ENCODE results near the gene SHOC1.
"Not testable (repeated sequence)": the region's sequence is repeated elsewhere in the genome, so short reads cannot be mapped to it uniquely, and the experiment has no call there.

The SHOC1 gene

GRCh38 chr9:111794835-111795556 lies at the start of gene SHOC1:
TSS of gene SHOC1 (minus strand) at chr9:111794937. CDS start at chr9:111791418, 3,519 bp downstream.
- DNase-seq = no peak

- DNase-seq = no peak
Observed at GRCh38 chr9:111843971-111844370, 49.2 kb upstream of the SHOC1 start.

- DNase-seq = no peak
Observed at GRCh38 chr9:111842313-111842712, 47.6 kb upstream of the SHOC1 start.

- no peak for DNase-seq
Observed at GRCh38 chr9:111840442-111840841, 45.7 kb upstream of the SHOC1 start.

DNA sequence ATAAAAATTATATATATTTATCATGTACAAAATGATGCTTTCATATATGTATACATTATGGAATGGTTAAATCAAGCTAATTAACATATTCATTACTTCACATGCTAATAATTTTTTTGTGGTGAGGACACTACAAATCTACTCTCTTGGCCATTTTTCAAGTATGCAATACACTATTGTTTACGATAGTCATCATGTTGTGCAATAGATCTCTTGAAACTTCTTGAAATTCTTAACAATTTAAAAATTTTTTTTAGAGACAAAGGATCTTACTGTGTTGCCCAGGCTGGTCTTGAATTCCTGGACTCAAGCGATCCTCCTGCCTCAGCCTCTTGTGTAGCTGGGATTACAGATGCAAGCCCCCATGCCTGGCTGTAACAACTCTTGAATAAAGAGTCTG lies 45.2 kb upstream of the SHOC1 start:
- no peak for DNase-seq

DNA sequence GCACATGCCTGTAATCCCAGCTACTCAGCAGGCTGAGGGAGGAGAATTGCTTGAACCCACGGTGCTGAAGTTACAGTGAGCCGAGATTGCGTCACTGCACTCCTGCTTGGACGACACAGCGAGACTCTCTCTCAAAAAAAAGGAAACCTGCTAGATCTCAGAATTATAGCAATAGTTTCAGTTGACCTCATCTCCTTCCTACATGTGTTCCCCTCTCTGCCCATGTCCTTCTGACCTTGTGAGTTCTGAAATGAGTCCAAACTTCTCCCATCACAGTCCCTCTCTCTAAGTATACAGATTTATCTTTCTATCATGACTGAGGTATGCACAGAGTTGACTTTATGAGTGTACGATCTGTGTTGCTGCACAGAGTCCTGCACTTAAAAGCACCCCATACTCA lies 44.6 kb upstream of the SHOC1 start:
- no peak for DNase-seq

DNA sequence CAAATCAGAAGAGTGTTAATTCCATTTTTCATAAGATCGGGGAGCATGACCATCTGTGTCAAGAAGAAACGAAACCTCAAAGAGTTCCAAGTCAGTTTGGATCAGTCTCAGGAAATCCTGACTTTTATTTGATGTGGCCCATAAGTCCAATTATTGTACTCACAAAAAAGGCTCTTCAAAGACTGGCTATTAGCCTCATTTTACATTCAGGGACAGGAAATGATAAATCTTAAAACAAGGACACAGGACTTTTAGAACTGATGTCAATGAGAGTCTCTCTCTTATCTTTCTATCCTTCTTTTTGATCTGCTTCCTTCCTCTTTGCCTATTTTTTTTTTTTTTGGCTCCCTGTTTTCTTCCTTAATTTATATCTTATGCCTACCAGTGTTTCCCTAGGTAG lies 43.7 kb upstream of the SHOC1 start:
- DNase-seq = no peak

DNA sequence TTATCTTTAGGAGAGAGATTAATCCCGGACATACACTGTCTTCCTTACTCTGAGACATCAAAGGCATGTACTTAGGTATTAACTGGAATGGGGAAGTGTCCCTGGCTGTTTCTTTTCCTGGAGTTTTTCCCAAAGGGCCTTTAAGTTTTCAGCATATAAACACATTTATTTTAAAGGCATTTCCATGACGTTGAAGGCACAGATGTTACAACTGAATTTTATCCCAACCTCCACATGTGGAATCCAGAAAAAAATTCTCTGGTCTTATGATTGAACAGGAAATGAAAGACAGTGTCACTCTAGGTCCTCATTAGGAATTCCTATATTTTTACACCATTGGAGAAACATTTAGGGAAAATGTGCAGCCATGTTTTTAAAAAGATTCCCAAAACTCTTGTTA lies 41.6 kb upstream of the SHOC1 start:
- no peak for DNase-seq

GRCh38 chr9:111833941-111834340 lies 39.2 kb upstream of the SHOC1 start:
- no peak for DNase-seq

GRCh38 chr9:111832449-111832848 lies 37.7 kb upstream of the SHOC1 start:
- no peak for DNase-seq

DNA sequence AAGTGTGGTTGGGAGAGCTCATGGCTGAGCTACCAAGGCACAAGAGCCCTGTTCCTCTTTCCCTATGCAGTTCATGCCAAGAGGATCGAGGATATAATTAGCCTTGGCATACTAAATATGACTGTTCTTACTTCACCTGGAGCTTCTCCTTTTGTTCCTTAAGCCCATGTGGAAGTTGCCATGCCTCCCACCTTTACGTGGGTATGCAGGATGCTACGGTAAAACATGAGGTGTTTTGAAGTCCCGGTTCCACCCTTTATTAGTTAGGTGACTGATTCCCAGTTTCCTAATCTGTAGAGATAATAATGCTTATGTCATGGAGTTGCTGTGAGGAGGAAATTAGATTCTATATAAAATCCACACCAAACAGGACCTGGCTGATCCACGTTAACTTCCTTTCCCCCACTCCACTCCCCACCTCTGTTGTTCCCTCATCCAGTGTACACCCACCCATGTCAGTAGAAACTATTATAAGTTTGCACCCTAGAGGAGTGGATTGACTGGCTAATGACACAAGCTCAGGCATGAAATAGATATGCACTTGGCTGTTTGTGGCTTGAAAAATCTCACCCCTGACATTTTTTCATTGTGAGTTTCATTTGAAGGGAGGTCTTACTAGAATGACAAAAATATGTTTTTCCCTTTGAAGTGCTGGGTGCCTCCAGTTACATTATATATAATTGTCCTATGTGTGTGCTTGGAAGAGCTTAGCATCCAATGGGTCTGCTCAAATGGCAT lies 36.8 kb upstream of the SHOC1 start:
- DNase-seq = no peak

DNA sequence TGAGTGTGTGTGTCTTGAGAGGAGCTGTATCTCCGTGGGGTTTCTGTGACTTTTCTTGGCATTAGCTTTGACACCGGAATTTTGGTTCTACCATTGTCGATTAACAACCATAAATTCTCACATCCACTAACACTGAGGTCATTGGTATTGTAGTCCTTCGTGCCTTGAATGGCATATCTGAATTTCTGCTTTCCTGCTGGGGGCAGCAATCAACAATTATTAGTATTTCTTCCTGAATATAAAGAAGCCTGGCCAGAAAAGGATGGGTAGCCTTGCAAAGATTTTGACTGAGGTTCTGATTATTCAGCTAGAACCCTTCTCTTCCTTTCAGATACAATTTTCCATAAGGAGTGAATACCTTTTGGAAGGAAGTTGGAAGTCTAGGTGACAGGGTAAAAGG lies 33.5 kb upstream of the SHOC1 start:
- no peak for DNase-seq

DNA sequence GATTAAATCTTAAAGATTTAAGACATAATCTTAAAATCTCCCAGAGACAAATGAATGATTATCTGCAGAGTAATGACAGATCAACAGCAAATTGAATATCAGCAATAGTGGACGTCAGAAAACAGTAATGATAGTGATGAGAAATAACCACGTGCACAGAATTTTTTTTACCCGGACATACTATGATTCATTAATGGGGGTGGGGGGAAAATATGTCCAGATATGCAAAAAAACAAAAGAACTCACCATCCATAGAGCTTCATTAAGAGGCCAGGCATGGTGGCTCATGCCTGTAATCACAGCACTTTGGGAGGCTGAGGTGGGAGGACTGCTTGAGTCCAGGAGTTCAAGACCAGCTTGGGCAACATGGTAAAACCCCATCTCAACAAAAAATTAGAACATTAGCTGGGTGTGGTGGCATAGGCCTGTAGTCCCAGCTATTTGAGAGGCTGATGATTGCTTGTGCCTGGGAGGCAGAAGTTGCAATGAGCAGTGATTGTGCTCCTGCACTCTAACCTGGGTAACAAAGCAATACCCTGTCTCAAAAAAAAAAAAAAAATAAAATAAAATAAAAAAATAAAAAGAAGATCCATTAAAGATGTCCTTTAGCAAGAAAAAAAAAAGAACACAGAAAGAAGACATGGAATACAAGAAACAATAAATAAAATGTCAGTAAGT lies 30.9 kb upstream of the SHOC1 start:
- no peak for DNase-seq

DNA sequence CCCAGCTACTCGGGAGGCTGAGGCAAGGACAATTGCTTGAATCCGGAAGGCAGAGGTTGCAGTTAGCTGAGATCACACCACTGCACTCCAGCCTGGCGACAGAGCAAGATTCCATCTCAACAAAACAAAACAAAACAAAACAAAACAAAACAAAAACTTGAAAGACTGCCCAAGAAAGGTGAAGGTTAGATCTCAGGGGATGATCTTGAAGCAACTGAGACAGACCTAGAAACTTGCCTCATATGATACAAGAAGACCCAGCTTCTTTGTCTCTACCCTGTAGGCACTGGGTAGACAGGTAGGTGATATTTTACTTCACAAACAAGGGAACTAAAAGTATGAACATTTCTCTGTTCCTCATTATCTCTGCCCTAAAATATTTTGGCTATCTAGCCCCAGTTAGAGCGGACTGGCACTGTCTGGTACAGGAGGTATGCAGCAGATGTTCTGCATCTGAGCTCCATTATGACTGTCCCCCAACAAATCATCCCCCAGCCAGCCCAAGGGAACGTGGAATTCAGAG lies 26.3 kb upstream of the SHOC1 start:
- DNase-seq = no peak

GRCh38 chr9:111819360-111819759 lies 24.6 kb upstream of the SHOC1 start:
- DNase-seq = no peak

DNA sequence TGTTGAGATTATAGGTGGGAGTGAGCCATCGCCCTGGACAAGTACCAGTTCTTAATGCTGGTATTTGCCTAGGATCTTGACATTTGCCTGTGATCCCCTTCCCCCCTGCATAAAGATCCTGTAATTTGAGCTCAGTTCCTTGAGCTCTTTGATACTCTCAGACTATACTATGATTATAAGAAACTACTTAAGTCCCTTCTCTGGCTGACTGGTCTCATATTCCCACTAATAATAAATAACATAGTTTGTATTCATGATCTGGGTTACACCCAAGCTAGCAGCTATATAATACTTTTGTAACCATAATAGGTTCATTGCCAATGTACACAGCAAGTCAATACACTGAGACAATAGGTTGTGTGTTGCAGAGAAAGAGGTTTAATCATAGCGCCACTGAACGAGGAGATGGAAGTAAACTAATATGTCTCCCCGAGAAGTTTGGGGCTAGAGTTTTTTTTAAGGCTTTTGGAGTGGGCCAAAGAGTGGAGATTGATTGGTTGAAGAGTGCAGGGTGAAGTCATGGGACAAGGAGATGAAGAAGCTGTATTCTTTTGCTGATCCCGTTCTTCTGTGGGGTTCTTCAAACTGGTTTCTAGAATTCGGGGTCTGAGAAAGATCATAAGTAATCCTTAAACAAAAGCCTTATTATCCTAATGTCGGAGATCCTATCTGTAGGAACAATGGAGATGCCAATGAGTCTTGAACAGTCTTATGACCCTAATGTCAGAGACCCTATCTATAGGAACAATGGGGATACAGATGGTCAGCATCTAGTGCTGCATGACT lies 20.7 kb upstream of the SHOC1 start:
- no peak for DNase-seq

DNA sequence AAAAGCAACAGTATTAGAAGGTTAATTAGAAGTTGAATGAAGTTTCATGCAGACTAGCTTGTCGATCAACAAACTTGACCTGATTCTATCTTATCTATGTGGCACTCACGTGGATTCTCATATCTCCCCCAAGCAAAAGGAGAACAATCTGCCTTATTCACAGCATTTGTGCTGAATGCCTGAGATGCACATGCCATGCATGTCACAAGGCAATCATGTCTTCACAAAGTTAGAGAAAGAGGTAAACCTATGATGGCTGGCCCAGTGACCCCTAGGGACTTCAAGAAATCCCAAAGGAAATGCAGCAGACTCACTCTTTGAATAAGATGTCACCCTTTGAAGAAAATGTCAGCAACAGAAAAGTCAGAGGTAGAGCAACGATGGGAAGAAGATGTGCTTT lies 17.6 kb upstream of the SHOC1 start:
- DNase-seq = no peak

DNA sequence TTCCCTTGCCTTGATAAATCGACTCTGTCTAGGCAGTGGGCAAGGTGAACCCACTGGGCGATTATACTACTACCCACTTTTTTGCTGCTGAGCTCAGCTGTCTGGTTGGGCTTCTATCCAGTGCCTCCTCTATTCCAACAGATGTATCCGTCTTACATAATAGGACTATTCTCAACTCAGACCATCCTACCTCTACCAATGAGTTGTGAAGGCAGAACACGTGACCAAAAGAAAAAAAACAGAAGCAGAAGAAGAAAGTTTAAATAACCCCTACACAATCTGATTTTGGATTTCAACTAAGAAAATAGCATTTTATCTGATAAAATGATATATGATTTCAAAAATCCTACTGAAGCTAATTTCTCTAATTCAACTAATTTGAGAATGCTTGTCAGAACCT lies 16.2 kb upstream of the SHOC1 start:
- no peak for DNase-seq

DNA sequence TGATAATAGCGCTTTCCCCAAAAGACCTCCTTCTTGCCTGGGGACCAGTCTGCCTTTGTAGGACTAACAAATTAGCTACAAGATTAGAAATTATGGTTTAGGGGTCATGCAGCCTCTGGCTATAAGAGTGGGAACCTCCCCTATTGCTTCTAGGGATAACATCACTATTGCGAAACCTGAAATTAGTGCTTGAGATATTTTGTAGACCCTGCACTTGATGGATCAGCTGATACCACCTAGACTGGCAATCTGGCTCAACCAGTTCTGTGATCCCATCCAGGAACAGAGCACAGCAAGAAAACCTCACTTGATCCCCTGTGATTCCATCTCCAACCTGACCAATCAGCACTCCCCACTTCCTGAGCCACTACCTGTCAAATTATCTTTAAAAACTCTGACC lies 15.7 kb upstream of the SHOC1 start:
- not testable (repeated sequence) for DNase-seq

- DNase-seq = no peak
Observed at GRCh38 chr9:111807197-111807596, 12.5 kb upstream of the SHOC1 start.

GRCh38 chr9:111806259-111806658 lies 11.5 kb upstream of the SHOC1 start:
- DNase-seq = no peak

DNA sequence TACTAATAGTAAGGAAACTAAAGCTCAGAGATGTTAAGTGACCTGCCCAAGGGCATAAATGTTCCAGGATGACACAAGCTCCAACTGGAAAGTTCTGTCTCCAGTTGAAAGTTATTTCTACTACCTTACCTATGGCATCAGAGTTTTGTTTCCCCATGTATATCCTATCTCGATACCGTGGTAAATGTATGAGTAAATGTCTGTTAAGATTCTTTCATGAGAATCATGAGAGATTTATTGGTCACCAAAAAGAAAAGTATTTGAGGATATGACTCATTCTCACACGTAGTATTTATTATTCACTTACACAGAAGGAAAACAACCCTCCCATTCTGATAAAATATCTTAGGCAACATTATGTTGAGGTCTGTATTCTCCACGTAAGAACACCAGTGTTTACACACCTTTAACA lies 11.1 kb upstream of the SHOC1 start:
- DNase-seq = no peak

GRCh38 chr9:111805262-111805661 lies 10.5 kb upstream of the SHOC1 start:
- no peak for DNase-seq
